ENCODE data around the gene ANG.
"Not testable (repeated sequence)": the region's sequence is repeated elsewhere in the genome, so short reads cannot be mapped to it uniquely, and the experiment has no call there.

DNA sequence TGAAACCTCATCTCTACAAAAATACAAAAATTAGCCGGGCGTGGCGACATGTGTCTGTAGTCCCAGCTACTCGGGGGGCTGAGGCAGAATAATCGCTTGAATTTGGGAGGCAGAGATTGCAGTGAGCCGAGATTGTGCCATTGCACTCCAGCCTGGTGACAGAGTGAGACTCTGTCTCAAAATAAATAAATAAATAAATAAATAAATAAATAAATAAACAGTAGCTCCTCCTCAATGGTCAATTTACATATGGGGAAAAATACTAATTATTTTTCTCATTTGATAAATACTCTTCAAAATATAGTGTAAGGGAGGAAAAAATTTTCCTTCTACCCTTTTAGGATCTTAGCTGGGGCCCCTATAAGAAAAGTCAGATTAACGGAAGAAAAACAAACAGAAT lies 49.7 kb downstream of the ANG start:
- not testable (repeated sequence) for TF ChIP-seq NR2C1 (IDR thresholded peaks at IDR 0.05); NR2C1 (tag; IDR thresholded peaks at IDR 0.05); POLR2A (conservative IDR thresholded peaks at IDR 0.05); TEAD1 (CRISPR knock-in tag; IDR thresholded peaks at IDR 0.05); ZFP30 (CRISPR knock-in tag; IDR thresholded peaks at IDR 0.05; ENCODE audit: borderline replicate concordance); ZNF717 (CRISPR knock-in tag; IDR thresholded peaks at IDR 0.05)
- TF ChIP-seq, protein P1, sequence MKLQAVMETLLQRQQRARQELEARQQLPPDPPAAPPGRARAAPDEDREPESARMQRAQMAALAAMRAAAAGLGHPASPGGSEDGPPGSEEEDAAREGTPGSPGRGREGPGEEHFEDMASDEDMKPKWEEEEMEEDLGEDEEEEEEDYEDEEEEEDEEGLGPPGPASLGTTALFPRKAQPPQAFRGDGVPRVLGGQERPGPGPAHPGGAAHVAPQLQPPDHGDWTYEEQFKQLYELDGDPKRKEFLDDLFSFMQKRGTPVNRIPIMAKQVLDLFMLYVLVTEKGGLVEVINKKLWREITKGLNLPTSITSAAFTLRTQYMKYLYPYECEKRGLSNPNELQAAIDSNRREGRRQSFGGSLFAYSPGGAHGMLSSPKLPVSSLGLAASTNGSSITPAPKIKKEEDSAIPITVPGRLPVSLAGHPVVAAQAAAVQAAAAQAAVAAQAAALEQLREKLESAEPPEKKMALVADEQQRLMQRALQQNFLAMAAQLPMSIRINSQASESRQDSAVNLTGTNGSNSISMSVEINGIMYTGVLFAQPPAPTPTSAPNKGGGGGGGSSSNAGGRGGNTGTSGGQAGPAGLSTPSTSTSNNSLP (IDR thresholded peaks at IDR 0.05; ENCODE audit: borderline replicate concordance, low read depth, low read length), result not testable (repeated sequence)
- TF ChIP-seq, protein P2, sequence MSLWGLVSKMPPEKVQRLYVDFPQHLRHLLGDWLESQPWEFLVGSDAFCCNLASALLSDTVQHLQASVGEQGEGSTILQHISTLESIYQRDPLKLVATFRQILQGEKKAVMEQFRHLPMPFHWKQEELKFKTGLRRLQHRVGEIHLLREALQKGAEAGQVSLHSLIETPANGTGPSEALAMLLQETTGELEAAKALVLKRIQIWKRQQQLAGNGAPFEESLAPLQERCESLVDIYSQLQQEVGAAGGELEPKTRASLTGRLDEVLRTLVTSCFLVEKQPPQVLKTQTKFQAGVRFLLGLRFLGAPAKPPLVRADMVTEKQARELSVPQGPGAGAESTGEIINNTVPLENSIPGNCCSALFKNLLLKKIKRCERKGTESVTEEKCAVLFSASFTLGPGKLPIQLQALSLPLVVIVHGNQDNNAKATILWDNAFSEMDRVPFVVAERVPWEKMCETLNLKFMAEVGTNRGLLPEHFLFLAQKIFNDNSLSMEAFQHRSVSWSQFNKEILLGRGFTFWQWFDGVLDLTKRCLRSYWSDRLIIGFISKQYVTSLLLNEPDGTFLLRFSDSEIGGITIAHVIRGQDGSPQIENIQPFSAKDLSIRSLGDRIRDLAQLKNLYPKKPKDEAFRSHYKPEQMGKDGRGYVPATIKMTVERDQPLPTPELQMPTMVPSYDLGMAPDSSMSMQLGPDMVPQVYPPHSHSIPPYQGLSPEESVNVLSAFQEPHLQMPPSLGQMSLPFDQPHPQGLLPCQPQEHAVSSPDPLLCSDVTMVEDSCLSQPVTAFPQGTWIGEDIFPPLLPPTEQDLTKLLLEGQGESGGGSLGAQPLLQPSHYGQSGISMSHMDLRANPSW (CRISPR knock-in tag; IDR thresholded peaks at IDR 0.05), result not testable (repeated sequence)
- TF ChIP-seq, protein P3, sequence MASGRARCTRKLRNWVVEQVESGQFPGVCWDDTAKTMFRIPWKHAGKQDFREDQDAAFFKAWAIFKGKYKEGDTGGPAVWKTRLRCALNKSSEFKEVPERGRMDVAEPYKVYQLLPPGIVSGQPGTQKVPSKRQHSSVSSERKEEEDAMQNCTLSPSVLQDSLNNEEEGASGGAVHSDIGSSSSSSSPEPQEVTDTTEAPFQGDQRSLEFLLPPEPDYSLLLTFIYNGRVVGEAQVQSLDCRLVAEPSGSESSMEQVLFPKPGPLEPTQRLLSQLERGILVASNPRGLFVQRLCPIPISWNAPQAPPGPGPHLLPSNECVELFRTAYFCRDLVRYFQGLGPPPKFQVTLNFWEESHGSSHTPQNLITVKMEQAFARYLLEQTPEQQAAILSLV (tag; IDR thresholded peaks at IDR 0.05), result not testable (repeated sequence)
